Hepatocyte (in vitro differentiated cells): ENCODE results near the gene SLC41A3. TPM values are rescaled to one million over a fixed set of nuclear protein-coding genes. Genes with fewer than 3 reads are reported as not detected.

ENCODE experiments used
- DNase-seq: peaks from one replicate; pipeline ENCODE4 v3.0.0-alpha.2; 2016; ENCODE audit warnings: low spot score
- H2AFZ ChIP-seq: fragments of 200-600 bp; sonication (generic); 2 replicates; pipeline ENCODE4 v1.6.0; 2016; ENCODE audit warnings: antibody characterized with exemption, mild to moderate bottlenecking
- H3K27ac ChIP-seq: fragments of 200-600 bp; sonication (generic); 2 replicates; pipeline ENCODE4 v1.5.1; 2016; ENCODE audit warnings: mild to moderate bottlenecking
- H3K27me3 ChIP-seq: fragments of 200-600 bp; sonication (generic); 2 replicates; pipeline ENCODE4 v1.6.1; 2016
- H3K36me3 ChIP-seq: fragments of 200-600 bp; sonication (generic); replicated peaks from 2 replicates; pipeline ENCODE4 v1.5.1; 2016; ENCODE audit warnings: low read depth; ENCODE audit not compliant: insufficient read depth
- H3K4me1 ChIP-seq: fragments of 200-600 bp; sonication (generic); 2 replicates; pipeline ENCODE4 v1.5.1; 2016; ENCODE audit warnings: mild to moderate bottlenecking, moderate library complexity; ENCODE audit not compliant: insufficient read depth
- H3K4me2 ChIP-seq: fragments of 200-600 bp; sonication (generic); 2 replicates; pipeline ENCODE4 v1.6.0; 2016
- H3K4me3 ChIP-seq: fragments of 200-600 bp; sonication (generic); 2 replicates; pipeline ENCODE4 v1.5.1; 2016; ENCODE audit warnings: mild to moderate bottlenecking
- H3K79me2 ChIP-seq: fragments of 200-600 bp; sonication (generic); 2 replicates; pipeline ENCODE4 v1.6.0; 2017; ENCODE audit warnings: mild to moderate bottlenecking
- H3K9me2 ChIP-seq: fragments of 200-600 bp; sonication (generic); replicated peaks from 2 replicates; pipeline ENCODE4 v1.6.0; 2017; ENCODE audit warnings: mild to moderate bottlenecking; ENCODE audit not compliant: insufficient read depth
- H3K9me3 ChIP-seq: fragments of 200-600 bp; sonication (generic); 2 replicates; pipeline ENCODE4 v1.5.1; 2016; ENCODE audit warnings: low read depth, mild to moderate bottlenecking
- H4K20me1 ChIP-seq: fragments of 200-600 bp; sonication (generic); 2 replicates; pipeline ENCODE4 v1.6.0; 2016; ENCODE audit warnings: mild to moderate bottlenecking; ENCODE audit not compliant: insufficient read depth, poor library complexity, severe bottlenecking
- CTCF ChIP-seq: fragments of 200-600 bp; sonication (generic); IDR thresholded peaks from 2 replicates; pipeline ENCODE4 v1.5.1; 2016; ENCODE audit warnings: antibody characterized with exemption, mild to moderate bottlenecking; ENCODE audit not compliant: poor library complexity
- EZH2 ChIP-seq: fragments of 200-600 bp; sonication (generic); IDR thresholded peaks from 2 replicates; pipeline ENCODE4 v1.6.1; 2016; ENCODE audit warnings: antibody characterized with exemption, mild to moderate bottlenecking, borderline replicate concordance
- EZH2phosphoT487 ChIP-seq: fragments of 200-600 bp; sonication (generic); IDR thresholded peaks from one replicate; pipeline ENCODE4 v1.6.1; 2018; ENCODE audit warnings: antibody characterized with exemption, mild to moderate bottlenecking, low read depth, moderate library complexity; ENCODE audit not compliant: unreplicated experiment, severe bottlenecking
- WGBS: methylation state at CpG from one replicate; pipeline ENCODE4 v1.1.6; 2016; ENCODE audit warnings: low lambda C conversion rate; ENCODE audit errors: missing lambda C conversion rate; 5-methylcytosine and 5-hydroxymethylcytosine counted together
- polyA plus RNA-seq: library from polyadenylated mRNA; unstranded; fragments of >200 nt; fragmentation: Nextera tagmentation; extraction: Ambion mirVana; gene quantifications from 2 replicates; pipeline ENCODE4 v1.2.1, GENCODE V29; 2016
- total RNA-seq: library from RNA; depleted of rRNA; stranded (reverse); fragments of >200 nt; gene quantifications from 2 replicates; pipeline ENCODE4 v1.2.3, GENCODE V29; 2014

SLC41A3 gene
- total and polyA plus RNA-seq, 2 experiments from 2014 or later = 29.3 to 43.4 TPM

GRCh38 chr3:126129398-126129891, 45.5 kb upstream of the SLC41A3 start:
- no peaks in the 10 kb centered on the region for H3K36me3 ChIP-seq
- 88% methylated on average over 16 of the region's 16 CpGs for WGBS
- no peaks in the 10 kb centered on the region for H3K9me2 ChIP-seq
- H3K4me1 ChIP-seq = no peaks in the 10 kb centered on the region
- H4K20me1 ChIP-seq = no peaks in the 10 kb centered on the region
- H3K9me3 ChIP-seq = no peaks in the 10 kb centered on the region
- no peak for DNase-seq
- no peaks in the 10 kb centered on the region for H3K79me2 ChIP-seq
- TF ChIP-seq CTCF (no peak), EZH2phosphoT487 (no peak), EZH2 (no peak)
- no peak overlapping the region for H2AFZ ChIP-seq
- no peak overlapping the region for H3K27ac ChIP-seq
- H3K4me3 ChIP-seq = no peak overlapping the region
- H3K27me3 ChIP-seq = no peaks in the 10 kb centered on the region
- no peak overlapping the region for H3K4me2 ChIP-seq

- Histone ChIP-seq H3K27ac (no peak overlapping the region), H3K9me3 (no peaks in the 10 kb centered on the region), H3K79me2 (no peaks in the 10 kb centered on the region), H3K4me3 (no peak overlapping the region), H2AFZ (no peak overlapping the region), H3K4me2 (no peak overlapping the region), H3K27me3 (no peaks in the 10 kb centered on the region), H3K9me2 (no peaks in the 10 kb centered on the region), H3K36me3 (no peaks in the 10 kb centered on the region), H3K4me1 (no peaks in the 10 kb centered on the region), H4K20me1 (no peaks in the 10 kb centered on the region)
- no peak for DNase-seq
- WGBS = 88% methylated on average over 13 of the region's 13 CpGs
- TF ChIP-seq CTCF = no peak
- no peak for TF ChIP-seq EZH2phosphoT487
- TF ChIP-seq EZH2 = no peak
Observed at GRCh38 chr3:126128504-126129397, 44.8 kb upstream of the SLC41A3 start.

- Histone ChIP-seq H2AFZ (no peak overlapping the region), H3K27ac (no peak overlapping the region), H3K9me2 (no peaks in the 10 kb centered on the region), H3K79me2 (no peaks in the 10 kb centered on the region), H3K27me3 (no peaks in the 10 kb centered on the region), H3K36me3 (no peaks in the 10 kb centered on the region), H3K4me1 (no peaks in the 10 kb centered on the region), H3K4me2 (no peak overlapping the region), H4K20me1 (no peaks in the 10 kb centered on the region), H3K4me3 (no peak overlapping the region), H3K9me3 (no peaks in the 10 kb centered on the region)
- WGBS = 87% methylated on average over 7 of the region's 7 CpGs
- DNase-seq = no peak
- TF ChIP-seq EZH2 (no peak), CTCF (no peak), EZH2phosphoT487 (no peak)
Observed at GRCh38 chr3:126127904-126128303, 44.0 kb upstream of the SLC41A3 start.
